Raji (cell line): Measurements from ENCODE around the gene RAB23.

Experiments used
- POLR2A ChIP-seq: IDR thresholded peaks from 2 replicates; pipeline ENCODE4 v1.6.1; 2011; ENCODE audit warnings: low read depth, low read length, control low read depth; ENCODE audit not compliant: insufficient read depth

Gene RAB23

GRCh38 chr6:57207872-57208271 is 14.2 kb downstream of the RAB23 start:
- TF ChIP-seq POLR2A = no peak

GRCh38 chr6:57207141-57207540 is 15.0 kb downstream of the RAB23 start:
- no peak for TF ChIP-seq POLR2A

GRCh38 chr6:57205550-57206328 is 16.4 kb downstream of the RAB23 start:
- TF ChIP-seq POLR2A = no peak

DNA sequence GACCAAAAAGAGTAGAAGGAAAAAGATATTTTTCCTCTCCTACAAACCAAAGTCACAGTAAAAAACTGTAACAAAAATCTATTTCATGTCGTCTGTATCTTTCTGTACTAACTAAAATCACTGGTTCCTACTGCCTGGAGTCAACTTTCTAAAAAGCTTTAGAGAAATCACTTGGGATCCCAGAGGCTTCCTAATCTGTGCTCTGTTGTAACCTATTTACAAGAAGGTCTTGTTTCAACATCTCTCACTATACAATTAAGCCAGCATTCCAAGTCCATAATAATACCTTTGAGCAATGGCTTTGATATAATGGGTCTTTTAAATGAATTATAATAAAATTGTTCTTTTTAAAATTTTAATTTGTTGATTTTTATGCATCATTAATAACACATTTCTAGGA is 20.4 kb downstream of the RAB23 start:
- no peak for TF ChIP-seq POLR2A

DNA sequence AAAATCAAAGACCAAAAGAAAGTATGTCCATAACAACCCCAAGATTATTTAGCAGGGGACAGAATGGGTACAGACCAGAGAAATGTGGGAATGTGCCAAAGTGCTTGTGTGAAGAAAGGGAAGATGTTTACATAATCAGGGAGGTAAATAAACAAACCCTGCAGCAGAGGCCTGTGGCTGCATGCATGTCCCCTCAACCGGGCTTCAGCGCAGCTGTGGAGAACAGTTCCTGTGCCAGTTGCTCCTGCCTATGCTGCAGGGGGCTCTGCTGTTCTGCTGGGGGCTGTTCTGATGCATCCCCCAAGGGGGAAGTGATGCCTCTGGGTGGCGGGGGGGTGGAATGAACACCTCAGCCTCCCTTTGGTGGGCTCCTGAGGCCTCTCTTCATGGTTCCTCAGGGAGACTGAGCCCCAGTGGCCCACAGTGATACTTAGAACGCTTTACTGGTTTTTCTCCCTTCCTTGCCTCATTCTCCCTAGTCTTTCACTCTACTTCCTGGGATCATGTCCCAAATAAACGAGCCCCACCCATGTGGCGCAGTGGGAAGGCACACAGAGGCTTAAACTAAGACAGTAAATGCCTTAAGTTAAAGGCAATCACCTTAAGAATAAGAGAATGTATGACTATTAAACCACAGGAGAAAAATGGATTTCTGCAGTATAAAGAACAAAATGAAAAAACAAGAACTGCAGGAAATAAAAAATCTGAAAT is 23.0 kb downstream of the RAB23 start:
- no peak for TF ChIP-seq POLR2A

DNA sequence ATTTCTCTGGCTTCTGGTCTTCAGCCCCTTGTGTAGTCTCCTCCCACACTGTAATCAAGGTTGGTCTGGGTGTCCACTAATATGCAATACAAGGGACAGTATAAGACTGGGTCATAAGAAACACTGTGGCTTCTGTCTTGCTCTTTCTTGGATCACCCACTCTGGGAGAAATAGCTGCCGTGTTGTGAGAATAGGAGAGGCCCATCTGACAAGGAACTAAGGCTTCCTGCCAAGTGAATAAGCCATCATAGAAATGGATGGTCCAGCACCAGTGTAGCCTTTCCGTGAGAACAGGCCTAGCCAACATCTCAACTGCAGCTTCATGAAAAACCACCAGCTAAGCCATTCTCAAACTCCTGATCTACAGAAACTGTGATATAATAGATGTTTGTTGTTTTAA is 26.6 kb downstream of the RAB23 start:
- no peak for TF ChIP-seq POLR2A

GRCh38 chr6:57193177-57193576 is 28.9 kb downstream of the RAB23 start:
- TF ChIP-seq POLR2A = no peak

GRCh38 chr6:57190140-57190539 is 32.0 kb downstream of the RAB23 start:
- no peak for TF ChIP-seq POLR2A

GRCh38 chr6:57183336-57183735 is 38.8 kb downstream of the RAB23 start:
- TF ChIP-seq POLR2A = no peak

DNA sequence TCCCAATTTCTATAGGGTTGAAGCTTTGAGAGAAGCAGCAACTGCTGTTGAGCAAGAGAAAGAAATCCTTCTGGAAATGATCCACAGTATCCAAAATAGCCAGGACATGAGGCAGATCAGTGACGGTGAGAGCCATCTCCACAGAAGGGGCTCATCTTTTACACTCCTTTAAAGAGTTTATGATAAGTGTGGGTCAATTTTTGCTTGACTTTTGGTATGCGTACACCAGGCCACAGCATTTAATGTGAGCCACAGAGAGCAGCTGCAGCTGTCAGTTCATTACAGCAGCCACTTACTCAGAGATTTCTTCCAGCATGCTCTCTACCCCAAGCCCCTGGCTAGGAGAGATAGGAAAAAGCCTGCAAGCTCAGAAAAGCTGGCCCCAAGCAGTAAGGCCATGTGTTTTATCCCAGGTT is 40.1 kb downstream of the RAB23 start:
- TF ChIP-seq POLR2A = no peak

DNA sequence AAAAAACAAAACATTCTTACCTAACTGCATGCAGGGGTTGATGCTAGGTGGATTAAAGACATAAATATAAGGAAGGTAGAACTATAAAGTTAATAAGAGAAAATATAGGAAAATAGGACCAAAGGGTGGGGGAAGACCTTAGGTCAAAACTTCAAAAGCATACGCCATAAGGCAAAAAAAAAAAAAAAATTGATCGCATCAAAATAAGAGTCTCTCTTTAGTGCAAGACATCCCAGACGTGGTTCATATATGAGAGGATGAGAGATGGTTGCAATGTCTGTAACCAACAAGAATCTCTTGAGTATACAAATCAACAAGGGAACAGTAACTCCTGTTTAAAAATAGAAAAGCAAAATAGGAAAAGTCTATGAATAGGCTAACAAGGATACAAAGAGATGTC is 41.5 kb downstream of the RAB23 start:
- no peak for TF ChIP-seq POLR2A

GRCh38 chr6:57177545-57178265 is 44.4 kb downstream of the RAB23 start:
- TF ChIP-seq POLR2A = no peak

GRCh38 chr6:57174511-57174907 is 47.6 kb downstream of the RAB23 start:
- no peak for TF ChIP-seq POLR2A

- no peak for TF ChIP-seq POLR2A
These were observed 48.1 kb downstream of the RAB23 start for GRCh38 chr6:57173886-57174510.
